Occipital lobe (tissue), 2 donors: ENCODE data around the gene ZP1. TPM values are rescaled to one million over a fixed set of nuclear protein-coding genes. Genes with fewer than 3 reads are reported as not detected.
"Not testable (repeated sequence)": the region's sequence is repeated elsewhere in the genome, so short reads cannot be mapped to it uniquely, and the experiment has no call there.

ENCODE experiments used
- DNase-seq: peaks from one replicate; lab custom pipeline; 2025; lab: John Stamatoyannopoulos, UW
- total RNA-seq: library from RNA; depleted of rRNA; stranded (reverse); fragments of >200 nt; gene quantifications from one replicate; pipeline ENCODE4 v1.2.3, GENCODE V29; 2014

ZP1 gene
- total RNA-seq, 1 donor from 2014 or later, result not detected

DNA sequence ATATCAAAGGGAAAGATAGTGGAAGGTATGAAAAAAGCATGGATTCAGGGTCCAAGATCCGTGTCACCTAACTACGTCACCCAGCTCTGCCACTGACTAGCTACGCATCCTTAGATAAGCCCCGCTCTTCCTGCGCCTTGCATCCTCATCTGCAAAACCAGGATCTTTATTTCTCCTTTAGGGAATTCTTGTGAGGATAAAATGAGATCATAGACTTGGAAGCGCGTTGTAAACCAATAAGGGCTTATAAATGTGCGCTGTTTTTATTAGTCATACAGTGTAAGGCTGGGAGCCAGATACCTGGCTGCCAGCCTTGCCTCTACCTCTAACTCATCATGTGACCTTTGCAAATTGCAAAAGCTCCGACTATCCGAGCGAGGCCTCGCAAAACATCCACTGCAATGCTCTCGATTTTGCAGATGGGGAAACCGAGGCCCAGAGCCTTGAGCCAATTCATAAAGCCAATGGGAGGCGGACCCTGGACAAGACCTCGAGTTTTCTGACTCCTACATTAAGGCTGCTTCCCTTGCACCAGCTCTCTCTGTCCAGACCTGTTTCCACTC lies 38.3 kb downstream of the ZP1 start:
- DNase-seq, result peak; percentile 59

DNA sequence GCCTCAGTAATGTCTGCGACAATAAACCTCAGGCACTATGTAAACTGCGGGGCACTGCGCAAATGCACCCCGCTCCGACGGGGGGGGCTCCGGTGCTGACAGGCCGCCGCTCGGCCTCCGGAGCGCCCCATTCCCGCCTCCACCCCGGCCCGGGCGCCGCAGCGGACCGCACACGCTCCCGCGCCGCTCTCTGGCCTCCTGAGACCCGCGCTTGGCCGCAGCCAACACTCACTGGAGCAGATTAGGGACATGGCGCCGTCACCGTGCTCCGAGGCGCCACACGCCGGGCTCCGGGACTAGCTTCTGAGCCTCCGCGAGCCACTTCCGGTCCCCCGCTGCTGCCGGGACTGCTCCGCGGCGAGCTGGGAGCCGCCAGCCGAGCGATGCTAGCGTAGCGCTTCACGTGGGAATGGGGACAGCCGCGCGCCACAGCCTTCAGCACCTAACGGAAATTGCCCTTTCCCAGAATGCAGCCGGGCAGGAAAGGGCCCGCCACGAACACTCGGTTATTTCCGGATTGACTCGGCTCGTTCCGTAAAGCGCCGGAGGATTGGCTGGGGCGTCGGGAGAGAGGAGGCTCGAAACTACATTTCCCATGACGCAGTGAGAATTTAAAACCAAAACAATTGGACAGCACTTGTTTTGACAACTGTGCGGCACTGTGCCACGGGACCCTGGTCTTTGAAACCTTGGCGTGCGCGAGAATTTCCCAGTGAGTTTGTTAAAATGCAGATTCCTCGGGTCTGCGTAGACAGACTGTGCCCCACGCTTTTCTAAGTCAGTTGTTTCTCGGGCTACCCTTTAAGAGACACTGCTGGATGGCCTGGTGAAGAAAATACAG lies 39.0 kb downstream of the ZP1 start, which contains the start of gene PRPF19:
PRPF19 (minus strand) TSS at position 454 of the 841 bp plus-strand sequence; CDS start at position 251, 203 bp downstream.
- peak; percentile 90 for DNase-seq

DNA sequence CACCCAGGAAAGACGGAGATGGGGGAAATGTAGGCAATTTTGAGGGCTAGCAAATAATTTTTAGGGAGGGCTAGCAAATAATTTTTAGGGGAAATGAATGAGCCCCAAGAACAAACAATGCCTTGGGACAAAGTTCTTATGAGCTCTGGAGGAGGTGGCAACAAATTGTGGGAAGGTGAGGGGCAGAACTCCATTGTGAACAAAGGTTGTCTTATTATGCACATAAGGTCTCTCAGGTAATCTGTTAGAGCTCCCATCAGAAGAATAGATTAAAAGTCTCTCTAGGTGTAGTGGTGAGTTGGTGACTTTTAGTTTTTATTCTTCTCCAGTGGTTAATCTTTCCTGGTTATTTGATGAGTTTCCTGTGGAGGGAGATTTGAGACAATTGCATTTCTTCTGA lies 41.5 kb downstream of the ZP1 start:
- DNase-seq, result no peak

DNA sequence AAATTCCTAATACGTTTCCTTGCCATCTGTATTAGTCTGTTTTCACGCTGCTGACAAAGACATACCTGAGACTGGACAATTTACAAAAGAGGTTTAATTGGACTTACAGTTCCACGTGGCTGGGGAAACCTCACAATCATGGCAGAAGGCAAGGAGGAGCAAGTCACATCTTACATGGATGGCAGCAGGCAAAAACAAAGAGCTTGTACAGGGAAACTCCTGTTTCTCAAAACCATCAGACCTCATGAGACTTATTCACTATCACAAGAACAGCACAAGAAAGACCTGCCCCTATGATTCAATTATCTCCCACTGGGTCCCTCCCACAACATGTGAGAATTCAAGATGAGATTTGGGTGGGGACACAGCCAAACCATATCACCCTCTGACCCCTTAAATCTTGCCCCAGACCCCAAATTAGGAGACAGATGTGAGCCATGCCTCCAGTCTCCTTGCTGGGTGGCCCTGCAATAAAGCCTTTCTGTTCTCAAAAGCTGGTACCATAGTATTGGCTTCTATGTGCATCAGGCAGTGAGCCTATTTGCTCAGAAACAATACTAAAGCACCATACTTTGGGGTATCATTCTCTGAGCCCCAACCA lies 42.4 kb downstream of the ZP1 start:
- DNase-seq, result not testable (repeated sequence)

- DNase-seq, result no peak
Observed at GRCh38 chr11:60910281-60910687, 42.9 kb downstream of the ZP1 start.

GRCh38 chr11:60910711-60911380 lies 43.5 kb downstream of the ZP1 start:
- DNase-seq, result no peak

DNA sequence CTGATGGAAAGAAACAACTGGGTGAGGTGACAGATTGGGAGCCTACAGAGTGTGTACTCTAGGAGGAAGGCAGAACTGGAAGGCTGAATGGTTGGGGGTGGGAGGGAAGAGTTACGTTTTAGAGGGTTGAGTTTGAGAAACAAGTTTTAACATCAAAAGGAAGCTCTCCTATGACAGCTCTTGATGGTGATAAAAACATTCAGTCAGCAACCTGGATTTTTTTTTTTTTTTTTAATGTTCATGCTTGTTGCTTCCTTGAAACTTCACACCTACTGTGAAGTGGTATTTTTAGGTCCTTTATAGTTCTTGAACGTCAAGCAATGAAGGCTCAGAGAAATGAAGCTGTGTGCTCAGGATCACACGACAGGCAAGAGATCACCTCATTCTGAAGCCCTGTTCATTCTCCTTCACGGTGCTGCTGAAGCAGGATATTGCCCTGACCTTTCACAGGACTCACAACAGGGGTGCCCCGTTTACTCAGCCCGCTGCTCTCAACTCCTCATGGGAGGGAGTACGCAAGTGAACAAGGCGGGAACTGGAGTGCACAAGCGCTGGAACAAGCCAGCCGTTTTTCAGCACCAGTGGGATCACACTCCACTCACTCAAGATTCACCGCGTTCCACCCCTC lies 45.0 kb downstream of the ZP1 start:
- no peak for DNase-seq

DNA sequence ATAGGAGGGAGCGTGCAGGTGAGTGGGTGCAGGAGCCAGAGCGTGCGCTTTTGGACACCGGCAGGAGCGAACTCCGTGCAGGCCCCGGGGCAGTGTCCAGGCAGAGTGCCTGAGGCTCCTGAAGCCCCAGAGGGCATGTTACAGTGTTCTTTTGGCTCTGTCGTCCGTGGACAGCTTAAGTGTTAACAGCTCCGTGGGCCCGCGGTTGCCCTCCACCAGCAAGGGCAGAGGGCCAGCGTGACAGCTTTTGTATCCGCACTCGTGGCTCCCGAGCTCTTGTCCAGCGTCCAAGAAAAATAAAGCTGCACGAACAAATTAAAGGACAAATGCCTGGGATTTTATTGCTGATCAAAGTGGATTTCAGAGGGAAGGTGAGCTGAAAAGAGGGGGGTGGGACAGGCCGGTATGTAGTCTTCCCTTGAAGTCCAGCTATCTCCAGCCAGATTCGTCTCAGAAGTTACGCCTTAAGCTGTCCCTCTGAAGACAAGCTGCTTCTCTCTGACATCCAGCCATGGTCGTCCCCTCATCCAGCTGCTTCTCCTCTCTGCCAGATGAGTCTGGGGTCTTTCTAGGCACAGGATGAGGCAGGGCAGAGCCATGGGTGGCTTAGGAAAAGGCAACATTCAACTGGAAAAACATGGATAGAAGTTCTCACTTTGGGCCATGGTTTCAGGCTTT lies 45.6 kb downstream of the ZP1 start:
- no peak for DNase-seq

DNA sequence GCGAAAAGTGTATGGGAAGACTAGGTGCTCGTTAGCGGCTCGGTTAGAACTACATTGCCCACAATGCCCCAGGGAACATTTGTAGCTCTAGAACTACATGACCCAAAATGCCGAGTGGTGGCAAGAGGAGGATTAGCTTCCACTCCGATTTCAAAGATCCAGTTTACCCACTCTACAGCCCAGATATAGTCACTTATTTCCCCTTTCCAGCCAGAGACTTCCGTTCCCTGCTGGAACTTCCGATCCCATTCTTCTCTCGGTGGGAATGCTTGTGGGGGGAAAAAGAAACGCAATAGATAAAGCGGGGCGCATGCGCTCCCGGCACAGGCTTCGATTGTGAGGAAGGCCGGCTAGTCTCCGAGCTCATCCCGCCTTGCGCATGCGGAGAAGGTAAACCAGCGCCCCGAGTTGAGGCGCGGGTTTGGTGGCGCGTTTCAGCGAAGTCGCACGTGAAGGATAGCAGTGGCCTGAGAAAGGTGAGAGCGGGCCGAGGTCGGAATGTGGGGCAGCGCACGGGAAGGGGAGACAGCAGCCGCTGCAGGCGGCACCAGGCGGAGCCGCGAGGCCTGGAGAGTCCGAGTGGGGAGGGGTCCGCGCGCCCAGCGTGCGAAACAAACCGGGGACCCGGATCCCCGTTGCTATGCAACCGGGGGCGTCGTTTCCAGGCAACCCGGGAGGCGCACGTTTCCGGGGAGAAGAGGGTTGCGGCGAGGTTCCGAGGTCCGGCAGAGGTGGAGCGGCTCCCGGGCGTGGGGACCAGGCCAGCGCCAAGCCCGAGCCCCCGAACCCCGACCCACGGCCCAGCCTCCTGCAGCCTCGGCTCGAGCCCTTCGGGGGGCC lies 46.7 kb downstream of the ZP1 start, which contains the start of gene TMEM109:
TMEM109 (plus strand) TSS at position 366 of the 840 bp plus-strand sequence. CDS start 5,536 bp downstream, outside the sequence.
- DNase-seq, result peak; percentile 85

DNA sequence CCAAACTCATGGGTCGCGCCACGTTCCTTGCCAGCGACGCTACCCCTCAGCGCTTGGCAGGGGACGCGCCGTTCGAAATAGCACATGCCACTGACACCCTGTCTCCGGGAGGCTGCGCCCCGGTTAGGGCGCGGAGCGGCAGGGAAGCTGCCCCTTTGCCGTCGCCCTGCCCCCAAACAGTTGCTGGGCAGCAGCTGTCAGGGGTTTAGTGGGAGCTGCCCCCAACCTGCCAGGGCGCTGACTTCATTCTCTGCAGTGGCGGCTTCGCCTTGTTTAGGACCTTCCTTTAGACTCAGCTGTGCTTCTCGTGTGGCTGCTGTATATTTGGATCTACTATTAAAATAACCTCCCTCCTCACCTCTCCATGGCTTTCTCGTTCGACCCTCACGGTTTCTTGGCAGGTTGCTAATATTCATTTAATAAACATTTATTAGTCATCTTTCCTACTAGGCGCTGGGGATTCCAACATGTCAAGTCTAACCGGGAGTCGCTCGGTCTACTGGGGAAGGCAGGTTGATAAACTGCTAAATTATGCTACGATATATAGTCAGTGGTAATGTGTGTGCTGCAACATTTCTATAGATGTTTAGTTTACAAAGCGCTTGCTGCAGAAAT lies 47.4 kb downstream of the ZP1 start:
- DNase-seq, result peak; percentile 31

- DNase-seq, result no peak
Observed at GRCh38 chr11:60915248-60915914, 48.0 kb downstream of the ZP1 start.

DNA sequence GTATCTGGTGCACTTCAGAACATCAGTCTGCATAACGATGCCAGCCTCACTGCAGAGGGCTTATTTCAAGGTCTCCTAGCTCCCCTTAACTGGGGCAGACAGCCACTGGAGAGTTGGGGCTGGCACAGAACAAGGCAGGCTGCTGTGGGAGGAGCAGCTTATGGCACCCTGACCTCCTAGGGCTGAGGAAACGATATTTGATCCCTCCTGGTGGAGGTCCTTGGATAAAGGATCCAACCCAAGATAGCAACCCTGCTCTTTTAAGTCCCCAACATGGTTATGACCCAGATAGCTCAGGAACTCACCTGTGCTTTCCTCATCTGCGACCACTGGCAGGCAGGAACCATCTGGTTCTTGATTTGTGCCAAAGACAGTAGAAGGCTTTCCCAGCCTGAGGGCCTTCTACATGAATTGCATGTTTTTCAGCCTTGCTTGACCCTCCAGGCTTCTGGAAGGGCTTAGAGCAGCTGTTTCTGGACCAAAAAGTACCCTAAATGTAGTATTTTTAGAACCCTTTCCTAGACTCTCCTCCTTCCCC lies 49.4 kb downstream of the ZP1 start:
- no peak for DNase-seq

DNA sequence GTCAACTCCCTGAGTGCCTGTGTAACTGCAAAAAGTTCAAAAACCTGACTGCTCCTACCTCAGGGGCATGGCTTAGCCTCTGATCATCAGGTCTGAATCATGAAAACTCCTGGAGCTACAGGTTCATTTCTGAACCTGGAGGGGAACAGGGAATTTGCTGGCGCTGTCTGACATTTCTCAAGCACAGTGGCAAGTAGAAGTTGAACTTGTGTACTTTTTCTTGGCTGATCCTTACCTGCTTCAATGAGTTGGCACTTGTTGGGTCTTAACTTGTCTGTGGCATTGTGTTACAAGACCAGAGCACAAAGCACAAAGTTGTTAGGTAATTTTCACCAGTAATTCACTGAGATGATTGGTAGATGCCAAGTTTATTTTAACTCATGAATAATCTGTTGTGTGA lies 49.9 kb downstream of the ZP1 start:
- no peak for DNase-seq

GRCh38 chr11:60918251-60918938 lies 51.1 kb downstream of the ZP1 start:
- no peak for DNase-seq

DNA sequence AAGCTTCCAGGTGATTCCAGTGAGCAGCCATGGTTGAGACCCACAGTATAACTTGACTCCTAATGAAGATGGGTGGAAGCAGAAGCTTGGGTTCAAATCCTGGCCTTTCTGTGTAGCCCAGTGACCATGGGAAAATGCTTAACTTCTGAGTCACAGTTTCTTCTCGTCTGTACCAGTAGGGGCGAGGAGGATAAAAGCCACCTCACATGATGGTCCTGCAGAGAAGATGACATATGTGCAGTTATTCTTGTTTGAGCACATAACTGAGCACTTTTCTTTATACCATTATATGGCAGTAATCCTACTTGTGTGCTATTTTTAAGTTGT lies 51.6 kb downstream of the ZP1 start:
- no peak for DNase-seq

GRCh38 chr11:60919320-60919719 lies 52.0 kb downstream of the ZP1 start:
- DNase-seq, result no peak

DNA sequence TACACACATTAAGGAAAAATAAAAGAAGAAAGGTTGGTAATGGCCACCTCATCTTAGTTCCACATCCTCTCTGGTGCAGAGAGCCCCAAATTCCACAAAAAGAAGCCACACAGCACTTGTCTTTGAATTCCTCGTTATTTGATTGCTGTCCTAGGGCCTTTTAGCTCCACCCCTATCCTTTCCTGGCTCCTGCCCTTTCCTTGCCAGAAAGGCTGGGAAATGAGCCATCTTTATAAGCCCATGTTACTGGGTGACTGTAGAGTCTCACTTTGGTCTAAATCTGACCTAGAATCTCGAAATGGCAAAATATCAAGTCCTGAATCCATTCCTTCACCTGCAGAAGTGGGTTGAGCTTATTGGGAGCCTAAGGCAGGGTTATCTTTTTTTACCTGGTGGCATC lies 52.6 kb downstream of the ZP1 start:
- no peak for DNase-seq

- DNase-seq, result no peak
Observed at GRCh38 chr11:60921259-60921658, 53.9 kb downstream of the ZP1 start.
